ENCODE results near the gene SCNN1G.
"Not testable (repeated sequence)": the region's sequence is repeated elsewhere in the genome, so short reads cannot be mapped to it uniquely, and the experiment has no call there.

The SCNN1G gene

GRCh38 chr16:23182679-23183542 is at the start of gene SCNN1G:
Gene SCNN1G (plus strand): TSS chr16:23182745. CDS start chr16:23186272, 3,527 bp downstream.
- Histone ChIP-seq H3K36me3 (ENCODE audit: control insufficient read depth, insufficient read depth, low read length, severe bottlenecking) (no peaks in the 10 kb centered on the region), H3K27me3 (replicated peaks; ENCODE audit: control insufficient read depth, insufficient read depth, low read length) (peaks cover 67% of the 10 kb centered on the region), H3K9me3 (ENCODE audit: control insufficient read depth, low read length) (no peaks in the 10 kb centered on the region), H3K4me3 (ENCODE audit: low read length) (no peak within 1 kb of the TSS), H3K4me1 (ENCODE audit: control insufficient read depth, insufficient read depth, low read length) (peaks cover 5% of the 10 kb centered on the region), H3K9ac (ENCODE audit: low read length) (no peak within 1 kb of the TSS)
- DNase-seq (ENCODE audit: low read depth): no peak

- Histone ChIP-seq H3K27me3 (replicated peaks; ENCODE audit: control insufficient read depth, insufficient read depth, low read length) (no peaks in the 10 kb centered on the region), H3K36me3 (ENCODE audit: control insufficient read depth, insufficient read depth, low read length, severe bottlenecking) (no peaks in the 10 kb centered on the region), H3K4me1 (ENCODE audit: control insufficient read depth, insufficient read depth, low read length) (peaks cover 27% of the 10 kb centered on the region), H3K4me3 (ENCODE audit: low read length) (peak overlapping the region; percentile 64), H3K9ac (ENCODE audit: low read length) (peak overlapping the region; percentile 44), H3K9me3 (ENCODE audit: control insufficient read depth, low read length) (peaks cover 29% of the 10 kb centered on the region)
- peak; percentile 43 for DNase-seq (ENCODE audit: low read depth)
Observed at GRCh38 chr16:23132775-23133463, 49.6 kb upstream of the SCNN1G start.

GRCh38 chr16:23134274-23134673 is 48.3 kb upstream of the SCNN1G start:
- Histone ChIP-seq H3K4me1 (ENCODE audit: control insufficient read depth, insufficient read depth, low read length) (peaks cover 27% of the 10 kb centered on the region), H3K27me3 (replicated peaks; ENCODE audit: control insufficient read depth, insufficient read depth, low read length) (no peaks in the 10 kb centered on the region), H3K36me3 (ENCODE audit: control insufficient read depth, insufficient read depth, low read length, severe bottlenecking) (no peaks in the 10 kb centered on the region), H3K9ac (ENCODE audit: low read length) (no peak overlapping the region), H3K9me3 (ENCODE audit: control insufficient read depth, low read length) (peaks cover 39% of the 10 kb centered on the region), H3K4me3 (ENCODE audit: low read length) (no peak overlapping the region)
- no peak for DNase-seq (ENCODE audit: low read depth)

GRCh38 chr16:23137256-23137655 is 45.3 kb upstream of the SCNN1G start:
- no peak for DNase-seq (ENCODE audit: low read depth)
- H3K9ac ChIP-seq (ENCODE audit: low read length): no peak overlapping the region
- H3K4me1 ChIP-seq (ENCODE audit: control insufficient read depth, insufficient read depth, low read length): peaks cover 22% of the 10 kb centered on the region
- no peak overlapping the region for H3K4me3 ChIP-seq (ENCODE audit: low read length)
- no peaks in the 10 kb centered on the region for H3K27me3 ChIP-seq (replicated peaks; ENCODE audit: control insufficient read depth, insufficient read depth, low read length)
- H3K9me3 ChIP-seq (ENCODE audit: control insufficient read depth, low read length): peaks cover 40% of the 10 kb centered on the region
- no peaks in the 10 kb centered on the region for H3K36me3 ChIP-seq (ENCODE audit: control insufficient read depth, insufficient read depth, low read length, severe bottlenecking)

GRCh38 chr16:23137818-23138217 is 44.7 kb upstream of the SCNN1G start:
- peaks cover 40% of the 10 kb centered on the region for H3K9me3 ChIP-seq (ENCODE audit: control insufficient read depth, low read length)
- no peak overlapping the region for H3K9ac ChIP-seq (ENCODE audit: low read length)
- H3K27me3 ChIP-seq (replicated peaks; ENCODE audit: control insufficient read depth, insufficient read depth, low read length): no peaks in the 10 kb centered on the region
- H3K4me1 ChIP-seq (ENCODE audit: control insufficient read depth, insufficient read depth, low read length): peaks cover 16% of the 10 kb centered on the region
- no peaks in the 10 kb centered on the region for H3K36me3 ChIP-seq (ENCODE audit: control insufficient read depth, insufficient read depth, low read length, severe bottlenecking)
- H3K4me3 ChIP-seq (ENCODE audit: low read length): no peak overlapping the region
- no peak for DNase-seq (ENCODE audit: low read depth)

GRCh38 chr16:23140107-23140506 is 42.4 kb upstream of the SCNN1G start:
- no peaks in the 10 kb centered on the region for H3K27me3 ChIP-seq (replicated peaks; ENCODE audit: control insufficient read depth, insufficient read depth, low read length)
- H3K9ac ChIP-seq (ENCODE audit: low read length): no peak overlapping the region
- DNase-seq (ENCODE audit: low read depth): no peak
- no peaks in the 10 kb centered on the region for H3K36me3 ChIP-seq (ENCODE audit: control insufficient read depth, insufficient read depth, low read length, severe bottlenecking)
- no peak overlapping the region for H3K4me3 ChIP-seq (ENCODE audit: low read length)
- peaks cover under 1% of the 10 kb centered on the region for H3K4me1 ChIP-seq (ENCODE audit: control insufficient read depth, insufficient read depth, low read length)
- H3K9me3 ChIP-seq (ENCODE audit: control insufficient read depth, low read length): peaks cover 38% of the 10 kb centered on the region

GRCh38 chr16:23141033-23141432 is 41.5 kb upstream of the SCNN1G start:
- no peaks in the 10 kb centered on the region for H3K27me3 ChIP-seq (replicated peaks; ENCODE audit: control insufficient read depth, insufficient read depth, low read length)
- H3K4me3 ChIP-seq (ENCODE audit: low read length): no peak overlapping the region
- no peaks in the 10 kb centered on the region for H3K36me3 ChIP-seq (ENCODE audit: control insufficient read depth, insufficient read depth, low read length, severe bottlenecking)
- no peak overlapping the region for H3K9ac ChIP-seq (ENCODE audit: low read length)
- peaks cover 29% of the 10 kb centered on the region for H3K9me3 ChIP-seq (ENCODE audit: control insufficient read depth, low read length)
- DNase-seq (ENCODE audit: low read depth): no peak
- peaks cover 5% of the 10 kb centered on the region for H3K4me1 ChIP-seq (ENCODE audit: control insufficient read depth, insufficient read depth, low read length)

GRCh38 chr16:23141500-23141899 is 41.0 kb upstream of the SCNN1G start:
- DNase-seq (ENCODE audit: low read depth): no peak
- no peak overlapping the region for H3K4me3 ChIP-seq (ENCODE audit: low read length)
- H3K9me3 ChIP-seq (ENCODE audit: control insufficient read depth, low read length): peaks cover 26% of the 10 kb centered on the region
- H3K27me3 ChIP-seq (replicated peaks; ENCODE audit: control insufficient read depth, insufficient read depth, low read length): no peaks in the 10 kb centered on the region
- H3K9ac ChIP-seq (ENCODE audit: low read length): no peak overlapping the region
- H3K4me1 ChIP-seq (ENCODE audit: control insufficient read depth, insufficient read depth, low read length): peaks cover 5% of the 10 kb centered on the region
- no peaks in the 10 kb centered on the region for H3K36me3 ChIP-seq (ENCODE audit: control insufficient read depth, insufficient read depth, low read length, severe bottlenecking)

GRCh38 chr16:23141959-23142740 is 40.4 kb upstream of the SCNN1G start:
- no peaks in the 10 kb centered on the region for H3K36me3 ChIP-seq (ENCODE audit: control insufficient read depth, insufficient read depth, low read length, severe bottlenecking)
- H3K4me1 ChIP-seq (ENCODE audit: control insufficient read depth, insufficient read depth, low read length): peaks cover 5% of the 10 kb centered on the region
- DNase-seq (ENCODE audit: low read depth): no peak
- H3K27me3 ChIP-seq (replicated peaks; ENCODE audit: control insufficient read depth, insufficient read depth, low read length): no peaks in the 10 kb centered on the region
- no peak overlapping the region for H3K9ac ChIP-seq (ENCODE audit: low read length)
- H3K4me3 ChIP-seq (ENCODE audit: low read length): no peak overlapping the region
- H3K9me3 ChIP-seq (ENCODE audit: control insufficient read depth, low read length): peaks cover 19% of the 10 kb centered on the region

- no peaks in the 10 kb centered on the region for H3K36me3 ChIP-seq (ENCODE audit: control insufficient read depth, insufficient read depth, low read length, severe bottlenecking)
- DNase-seq (ENCODE audit: low read depth): no peak
Observed at GRCh38 chr16:23143391-23143790, 39.2 kb upstream of the SCNN1G start.

GRCh38 chr16:23144393-23144792 is 38.2 kb upstream of the SCNN1G start:
- peaks cover 13% of the 10 kb centered on the region for H3K4me1 ChIP-seq (ENCODE audit: control insufficient read depth, insufficient read depth, low read length)
- H3K36me3 ChIP-seq (ENCODE audit: control insufficient read depth, insufficient read depth, low read length, severe bottlenecking); H3K9ac ChIP-seq (ENCODE audit: low read length); H3K9me3 ChIP-seq (ENCODE audit: control insufficient read depth, low read length); H3K4me3 ChIP-seq (ENCODE audit: low read length); DNase-seq (ENCODE audit: low read depth); H3K27me3 ChIP-seq (replicated peaks; ENCODE audit: control insufficient read depth, insufficient read depth, low read length): not testable (repeated sequence)

More at GRCh38 chr16:23143391-23143790, 39.2 kb upstream of the SCNN1G start:
- Histone ChIP-seq H3K4me3 (ENCODE audit: low read length) (no peak overlapping the region), H3K4me1 (ENCODE audit: control insufficient read depth, insufficient read depth, low read length) (peaks cover 12% of the 10 kb centered on the region), H3K9ac (ENCODE audit: low read length) (no peak overlapping the region), H3K9me3 (ENCODE audit: control insufficient read depth, low read length) (peaks cover 7% of the 10 kb centered on the region), H3K27me3 (replicated peaks; ENCODE audit: control insufficient read depth, insufficient read depth, low read length) (no peaks in the 10 kb centered on the region)

Measured in adipocyte (in vitro differentiated cells).